Endothelial cell of umbilical vein (primary cell): ENCODE results near the gene HTT. TPM values are rescaled to one million over a fixed set of nuclear protein-coding genes. Genes with fewer than 3 reads are reported as not detected.

Experiments used
- BruUV-seq: library from RNA; stranded (reverse); fragments of 400-500 nt; replicated peaks from 2 replicates; lab custom pipeline; 2021; lab: Mats Ljungman, UMichigan
- CTCF ChIA-PET: fragments of 300-600, 350-600 bp; sonication (Branson Sonifier 250); formaldehyde crosslinking; loops from one replicate; lab custom pipeline; 2021; ENCODE audit warnings: antibody characterized with exemption, inconsistent platforms; lab: Charles Lee
- POLR2A ChIA-PET: fragments of 300-600, 350-600 bp; sonication (Branson Sonifier 250); formaldehyde crosslinking; loops from one replicate; lab custom pipeline; 2021; ENCODE audit warnings: antibody characterized with exemption, inconsistent platforms; lab: Charles Lee
- DNase-seq: peaks from one replicate; pipeline ENCODE4 v3.0.0-alpha.2; 2011; ENCODE audit warnings: low read depth, low spot score
- FAIRE-seq: peaks from 2 replicates; lab custom pipeline; 2011; peaks lifted over from hg19 to GRCh38; lab: Jason Lieb, UNC
- H2AFZ ChIP-seq: 2 replicates; pipeline ENCODE4 v1.6.0; 2012; ENCODE audit warnings: low read depth, low read length, control low read depth, inconsistent platforms
- H3K27ac ChIP-seq: 2 replicates; pipeline ENCODE4 v1.5.1; 2011; ENCODE audit warnings: low read depth, mild to moderate bottlenecking, control low read depth, low read length, moderate library complexity; ENCODE audit not compliant: insufficient read depth
- H3K27me3 ChIP-seq, 2 experiments: 2 replicates each; pipeline versions ENCODE4 v1.6.0 to v1.6.1; 2011; ENCODE audit warnings: low read length in 2 of 2, mixed read lengths in 1 of 2; ENCODE audit not compliant: control insufficient read depth in 2 of 2, insufficient read depth in 2 of 2
- H3K36me3 ChIP-seq, 2 experiments: 2 replicates in 1 of 2; 3 replicates in 1 of 2; pipeline ENCODE4 v1.5.1; 2011; ENCODE audit warnings: low read length in 2 of 2, mild to moderate bottlenecking in 1 of 2, moderate library complexity in 1 of 2; ENCODE audit not compliant: control insufficient read depth in 2 of 2, insufficient read depth in 2 of 2; ENCODE audit errors: extremely low read depth in 1 of 2
- H3K4me1 ChIP-seq: 3 replicates; pipeline ENCODE4 v1.5.1; 2011; ENCODE audit warnings: mild to moderate bottlenecking, low read length; ENCODE audit not compliant: control insufficient read depth, insufficient read depth; ENCODE audit errors: extremely low read depth
- H3K4me2 ChIP-seq: 2 replicates; pipeline ENCODE4 v1.6.1; 2011; ENCODE audit warnings: low read length, control low read depth, mixed read lengths; ENCODE audit not compliant: insufficient read depth
- H3K4me3 ChIP-seq, 3 experiments: fragments of 200-600 bp in 1 of 3; sonication (generic), shearing (Covaris generic) in 1 of 3; replicated peaks in 1 of 3; 2 replicates each; pipeline ENCODE4 v1.5.1; 2011 to 2016; ENCODE audit warnings: control low read depth in 3 of 3, low read length in 3 of 3, mild to moderate bottlenecking in 2 of 3, inconsistent platforms in 1 of 3, low read depth in 1 of 3, moderate library complexity in 1 of 3; ENCODE audit not compliant: insufficient read depth in 1 of 3
- H3K79me2 ChIP-seq: 2 replicates; pipeline ENCODE4 v1.6.0; 2012; ENCODE audit warnings: low read length, inconsistent platforms; ENCODE audit not compliant: control insufficient read depth, insufficient read depth
- H3K9ac ChIP-seq: replicated peaks from 2 replicates; pipeline ENCODE3; 2011; ENCODE audit warnings: low read length, control low read depth; ENCODE audit not compliant: insufficient read depth; ENCODE audit errors: extremely low read depth
- H3K9me1 ChIP-seq: replicated peaks from 3 replicates; pipeline ENCODE4 v1.6.0; 2011; ENCODE audit warnings: mild to moderate bottlenecking, low read length; ENCODE audit not compliant: control insufficient read depth, insufficient read depth; ENCODE audit errors: extremely low read depth
- H3K9me3 ChIP-seq: replicated peaks from 2 replicates; pipeline ENCODE4 v1.5.1; 2012; ENCODE audit warnings: low read length, inconsistent platforms; ENCODE audit not compliant: control insufficient read depth, insufficient read depth
- H4K20me1 ChIP-seq: replicated peaks from 2 replicates; pipeline ENCODE3; 2011; ENCODE audit warnings: mild to moderate bottlenecking, low read length; ENCODE audit not compliant: control insufficient read depth, insufficient read depth; ENCODE audit errors: extremely low read depth
- EZH2 ChIP-seq: IDR thresholded peaks from 2 replicates; pipeline ENCODE4 v1.6.1; 2012; ENCODE audit warnings: borderline replicate concordance, low read depth, mild to moderate bottlenecking, moderate library complexity, low read length, inconsistent platforms; ENCODE audit not compliant: severe bottlenecking
- FOS ChIP-seq: IDR thresholded peaks from 2 replicates; pipeline ENCODE4 v1.6.1; 2011; ENCODE audit warnings: mild to moderate bottlenecking, low read length, moderate library complexity, borderline replicate concordance; ENCODE audit not compliant: insufficient read depth
- GATA2 ChIP-seq: IDR thresholded peaks from 2 replicates; pipeline ENCODE4 v1.7.0; 2011; ENCODE audit warnings: low read depth, mild to moderate bottlenecking, moderate library complexity, mixed read lengths, low read length; ENCODE audit not compliant: insufficient read length, insufficient read depth
- JUN ChIP-seq: IDR thresholded peaks from 2 replicates; pipeline ENCODE4 v1.6.1; 2011; ENCODE audit warnings: borderline replicate concordance, low read depth; ENCODE audit not compliant: insufficient read length, insufficient read depth
- MYC ChIP-seq: IDR thresholded peaks from one replicate; pipeline ENCODE4 v1.6.1; 2011; ENCODE audit warnings: mild to moderate bottlenecking, low read depth, low read length
- POLR2A ChIP-seq: IDR thresholded peaks from 2 replicates; pipeline ENCODE4 v1.6.1; 2012; ENCODE audit warnings: low read depth, mild to moderate bottlenecking, control low read depth, low read length
- POLR2AphosphoS5 ChIP-seq: IDR thresholded peaks from 2 replicates; pipeline ENCODE4 v1.6.1; 2012; ENCODE audit warnings: low read depth, mild to moderate bottlenecking, control low read depth, low read length, moderate library complexity; ENCODE audit not compliant: insufficient read depth
- dilution Hi-C: fragments of 300-500 bp; cut with MboI; formaldehyde crosslinking; loops from one replicate; pipeline ENCODE4 v1.15.0; 2019; ENCODE audit warnings: low sequenced_read_pairs; ENCODE audit not compliant: extremely low pct_ligation_motif_present
- intact Hi-C: fragments of 100-400 bp; cut with micrococcal nuclease; formaldehyde crosslinking; loops from one replicate; pipeline ENCODE4 v1.10.0; 2022
- polyA plus RNA-seq, 4 experiments: library from polyadenylated mRNA; depleted of rRNA in 3 of 4; stranded (reverse) in 3 of 4; unstranded in 1 of 4; fragments of >200 nt; gene quantifications; 2 replicates each; pipeline versions ENCODE4 v1.2.1 to v1.2.3, GENCODE V29; 2011 to 2012; ENCODE audit warnings: missing spikeins in 1 of 4
- total RNA-seq: library from RNA; stranded (reverse); gene quantifications from 2 replicates; pipeline ENCODE4 v1.2.3, GENCODE V29; 2021
- TF ChIP-seq, protein P1 (sequence below): IDR thresholded peaks from 2 replicates; pipeline ENCODE4 v1.6.1; 2011; ENCODE audit not compliant: insufficient read depth, insufficient read length
- TF ChIP-seq, protein P2 (sequence below), 2 donors: IDR thresholded peaks; 1 replicate in 1 of 2; 2 replicates in 1 of 2; pipeline ENCODE4 v1.5.1; 2011; ENCODE audit warnings: low read length in 2 of 2, mild to moderate bottlenecking in 2 of 2, moderate library complexity in 2 of 2, control low read depth in 1 of 2, inconsistent platforms in 1 of 2, low read depth in 1 of 2; ENCODE audit not compliant: insufficient read depth in 1 of 2; ENCODE audit errors: extremely low read depth in 1 of 2

The HTT gene
- total and polyA plus RNA-seq, 2 donors (not counting 3 experiments of a cell fraction or from before 2014, with no cell fraction given): 15.7 to 61.2 TPM

DNA sequence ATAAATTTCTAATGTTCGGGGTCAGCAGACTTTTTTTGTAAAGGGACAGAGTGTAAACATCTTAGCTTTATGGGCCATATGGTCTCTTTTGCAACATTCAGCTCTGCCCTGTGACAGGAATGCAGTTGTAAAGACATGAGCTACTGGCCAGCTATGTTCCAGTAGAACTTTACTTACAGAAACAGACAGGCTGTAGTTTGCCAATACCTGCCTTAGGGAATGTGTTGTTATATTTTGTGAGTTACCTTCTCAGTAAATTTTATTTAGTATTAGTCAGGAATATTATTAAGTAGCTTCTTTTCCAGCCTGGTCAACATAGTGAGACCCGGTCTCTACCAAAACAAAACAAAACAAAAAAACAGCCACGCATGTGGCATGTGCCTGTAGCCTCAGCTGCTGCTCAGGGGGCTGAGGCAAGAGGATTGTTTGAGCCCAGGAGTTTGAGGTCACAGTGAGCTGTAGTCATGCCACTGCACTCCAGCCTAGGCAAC, 48.7 kb downstream of the HTT start:
- no peak overlapping the region for H2AFZ ChIP-seq
- peaks cover 34% of the 10 kb centered on the region for H3K4me1 ChIP-seq
- no peak overlapping the region for H3K4me3 ChIP-seq
- no peaks in the 10 kb centered on the region for H3K79me2 ChIP-seq
- no peaks in the 10 kb centered on the region for H3K27me3 ChIP-seq
- H4K20me1 ChIP-seq: no peaks in the 10 kb centered on the region
- H3K4me2 ChIP-seq: peak overlapping the region; percentile 72
- TF ChIP-seq POLR2AphosphoS5: no peak
- TF ChIP-seq JUN: no peak
- no peak for TF ChIP-seq POLR2A
- peaks cover 0 to 8% of the 10 kb centered on the region in 2 experiments for H3K36me3 ChIP-seq
- POLR2A ChIA-PET: no interaction called here
- BruUV-seq: no TSS peak
- FAIRE-seq (peak; percentile 87), DNase-seq (peak; percentile 59)
- CTCF ChIA-PET: interaction anchor here (0.7 to 5.2 kb wide), 10 partner anchors 9 to 357 kb away, joined by 3 to 124 read pairs (median 4); no protein-coding TSS in a partner anchor
- H3K9ac ChIP-seq: peak overlapping the region; percentile 71
- intact Hi-C loops: loop anchor here (1.0 kb wide), 1 partner anchor 12 kb away; no protein-coding TSS in a partner anchor
- no peaks in the 10 kb centered on the region for H3K9me3 ChIP-seq
- dilution Hi-C loops: no loop called here
- H3K9me1 ChIP-seq: no peaks in the 10 kb centered on the region
- peak overlapping the region; percentile 92 for H3K27ac ChIP-seq

DNA sequence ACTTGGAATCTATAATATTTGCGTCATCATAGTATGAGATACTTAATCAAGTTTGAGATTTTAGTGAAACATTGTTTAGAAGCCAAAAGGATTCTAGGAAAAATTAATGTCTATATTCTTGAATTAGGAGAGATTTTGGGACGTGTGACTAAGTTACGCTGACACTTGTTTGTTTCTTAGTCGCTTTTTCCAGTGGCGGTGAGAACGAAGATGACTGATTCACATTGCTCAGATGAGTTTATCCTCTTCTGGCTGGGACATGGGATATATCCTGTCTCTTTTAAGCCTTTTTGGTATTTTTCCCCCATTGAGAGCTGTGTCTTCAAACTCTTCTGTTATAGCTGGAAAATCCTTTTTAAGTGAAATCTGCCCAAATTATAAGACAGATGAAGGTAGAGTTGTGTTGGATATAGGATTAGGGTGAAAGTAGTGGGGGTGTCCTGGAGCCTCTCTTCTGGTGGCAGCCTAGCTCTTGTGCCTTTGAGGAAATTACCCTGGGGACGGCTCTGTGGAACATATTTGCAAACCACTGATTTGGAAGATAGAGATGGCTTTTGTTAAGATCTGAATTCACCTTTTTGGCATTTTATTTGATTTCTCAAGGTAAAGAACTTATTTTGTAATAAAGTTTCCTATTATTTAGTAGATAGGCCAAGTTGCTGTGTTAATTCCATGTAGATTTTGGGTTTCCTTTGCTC, 49.7 kb downstream of the HTT start:
- no TSS peak for BruUV-seq
- Histone ChIP-seq H3K9me1 (no peaks in the 10 kb centered on the region), H3K27me3 (no peaks in the 10 kb centered on the region), H3K4me3 (no peak overlapping the region), H2AFZ (no peak overlapping the region), H3K79me2 (no peaks in the 10 kb centered on the region), H4K20me1 (no peaks in the 10 kb centered on the region), H3K9ac (peak overlapping the region; percentile 39), H3K4me1 (peaks cover 34% of the 10 kb centered on the region), H3K27ac (peak overlapping the region; percentile 92), H3K36me3 (peaks cover 3 to 10% of the 10 kb centered on the region in 2 experiments), H3K9me3 (no peaks in the 10 kb centered on the region), H3K4me2 (peak overlapping the region; percentile 17)
- intact Hi-C loops: no loop called here
- no peak for TF ChIP-seq GATA2
- no peak for TF ChIP-seq POLR2AphosphoS5
- no peak for TF ChIP-seq EZH2
- TF ChIP-seq POLR2A: no peak
- TF ChIP-seq, protein P1, sequence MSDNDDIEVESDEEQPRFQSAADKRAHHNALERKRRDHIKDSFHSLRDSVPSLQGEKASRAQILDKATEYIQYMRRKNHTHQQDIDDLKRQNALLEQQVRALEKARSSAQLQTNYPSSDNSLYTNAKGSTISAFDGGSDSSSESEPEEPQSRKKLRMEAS: no peak
- TF ChIP-seq FOS: no peak
- no peak for TF ChIP-seq MYC
- TF ChIP-seq JUN: no peak
- TF ChIP-seq, protein P2, sequence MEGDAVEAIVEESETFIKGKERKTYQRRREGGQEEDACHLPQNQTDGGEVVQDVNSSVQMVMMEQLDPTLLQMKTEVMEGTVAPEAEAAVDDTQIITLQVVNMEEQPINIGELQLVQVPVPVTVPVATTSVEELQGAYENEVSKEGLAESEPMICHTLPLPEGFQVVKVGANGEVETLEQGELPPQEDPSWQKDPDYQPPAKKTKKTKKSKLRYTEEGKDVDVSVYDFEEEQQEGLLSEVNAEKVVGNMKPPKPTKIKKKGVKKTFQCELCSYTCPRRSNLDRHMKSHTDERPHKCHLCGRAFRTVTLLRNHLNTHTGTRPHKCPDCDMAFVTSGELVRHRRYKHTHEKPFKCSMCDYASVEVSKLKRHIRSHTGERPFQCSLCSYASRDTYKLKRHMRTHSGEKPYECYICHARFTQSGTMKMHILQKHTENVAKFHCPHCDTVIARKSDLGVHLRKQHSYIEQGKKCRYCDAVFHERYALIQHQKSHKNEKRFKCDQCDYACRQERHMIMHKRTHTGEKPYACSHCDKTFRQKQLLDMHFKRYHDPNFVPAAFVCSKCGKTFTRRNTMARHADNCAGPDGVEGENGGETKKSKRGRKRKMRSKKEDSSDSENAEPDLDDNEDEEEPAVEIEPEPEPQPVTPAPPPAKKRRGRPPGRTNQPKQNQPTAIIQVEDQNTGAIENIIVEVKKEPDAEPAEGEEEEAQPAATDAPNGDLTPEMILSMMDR (IDR thresholded peaks at IDR 0.05; ENCODE audit: extremely low read depth in 1 of 2, insufficient read depth in 1 of 2, low read depth in 1 of 2, low read length in 2 of 2): no peak
- dilution Hi-C loops: no loop called here
- ChIA-PET POLR2A (no interaction called here), CTCF (interaction anchor here (2.0 to 5.2 kb wide), 3 partner anchors 10 to 25 kb away, joined by 4 to 124 read pairs (median 84); no protein-coding TSS in a partner anchor)
- FAIRE-seq (peak; percentile 55), DNase-seq (peak; percentile 27)
